Neural progenitor cell (in vitro differentiated cells): Measurements from ENCODE around the gene CBLN4.
A peak's percentile ranks its signal among the peaks of the same experiment; 100 is the strongest.

Experiments used
- CTCF ChIP-seq: fragments of 200-600 bp; sonication (generic); IDR thresholded peaks from 2 replicates; pipeline ENCODE4 v1.5.1; 2017; ENCODE audit warnings: antibody characterized with exemption, mild to moderate bottlenecking
- EZH2 ChIP-seq: fragments of 200-600 bp; sonication (generic); IDR thresholded peaks from 2 replicates; pipeline ENCODE4 v1.6.1; 2017; ENCODE audit warnings: antibody characterized with exemption, mild to moderate bottlenecking, moderate library complexity
- EZH2phosphoT487 ChIP-seq: fragments of 200-600 bp; sonication (generic); IDR thresholded peaks from 2 replicates; pipeline ENCODE4 v1.6.1; 2017; ENCODE audit warnings: antibody characterized with exemption

- no peak for TF ChIP-seq CTCF
- no peak for TF ChIP-seq EZH2
- peak; percentile 65 for TF ChIP-seq EZH2phosphoT487
Observed at GRCh38 chr20:56004007-56004406, 1.3 kb downstream of the CBLN4 start.
